HG03280 (cell line): ENCODE measurements around the gene EGFR.

ENCODE experiments used
- ATAC-seq: cut with Tn5 transposase; IDR thresholded peaks from one replicate; pipeline ENCODE4 v1.9.1; 2021; ENCODE audit warnings: mild to moderate bottlenecking, moderate library complexity; ENCODE audit not compliant: unreplicated experiment

Gene EGFR

DNA sequence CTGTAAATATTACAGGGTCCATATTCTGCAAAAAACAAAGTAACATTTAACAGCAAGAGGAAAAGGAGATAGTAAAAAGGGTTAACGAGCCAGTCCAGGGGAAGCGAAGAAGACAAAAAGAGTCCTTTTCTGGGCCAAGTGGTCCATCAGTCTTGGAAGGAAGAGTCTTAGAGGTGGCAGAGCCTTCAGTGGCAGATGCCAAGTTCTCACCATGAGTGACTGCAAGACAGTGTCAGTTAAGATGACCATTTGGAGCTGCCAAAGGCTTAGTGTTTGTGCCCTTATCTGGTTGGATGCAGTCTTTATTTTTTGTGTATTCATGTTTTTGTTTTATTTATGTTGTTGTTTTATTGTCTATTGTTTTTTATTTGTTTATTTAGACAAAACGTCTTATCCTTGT, 220.6 kb downstream of the EGFR start:
- ATAC-seq: no peak

DNA sequence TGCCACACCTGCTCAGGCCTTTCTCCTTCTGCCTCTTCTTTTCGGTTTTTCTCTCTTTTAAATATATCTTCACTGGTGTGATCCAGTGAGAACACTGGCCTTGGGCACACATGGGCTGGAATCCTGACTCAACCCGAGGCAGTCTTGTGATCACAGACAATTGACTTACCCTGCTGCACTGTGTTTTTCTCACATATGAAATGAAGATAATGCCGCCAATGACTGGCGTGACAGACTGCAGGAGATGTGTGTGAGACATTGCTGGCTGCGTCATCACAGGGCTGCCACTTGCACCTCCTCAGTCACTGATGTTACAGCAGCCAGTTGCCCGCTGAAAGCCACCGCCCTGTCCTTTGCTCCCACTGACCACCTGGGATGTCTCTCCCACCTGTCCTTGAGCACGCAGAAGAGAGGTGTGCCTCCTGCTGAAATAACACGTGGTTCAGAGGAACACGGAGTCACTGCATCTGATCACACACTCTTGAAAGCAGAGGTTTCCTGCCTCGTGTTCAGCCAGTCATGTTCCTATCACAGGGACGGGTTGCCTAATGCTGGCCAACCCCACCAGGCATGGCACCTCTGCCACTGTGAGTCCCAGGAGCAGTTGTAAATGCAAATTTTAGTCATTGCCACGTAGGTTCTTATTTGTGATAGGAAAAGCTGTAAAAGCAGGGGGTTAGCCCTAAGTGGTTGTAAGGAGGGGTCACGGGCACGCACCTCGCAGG, 221.8 kb downstream of the EGFR start:
- no peak for ATAC-seq

DNA sequence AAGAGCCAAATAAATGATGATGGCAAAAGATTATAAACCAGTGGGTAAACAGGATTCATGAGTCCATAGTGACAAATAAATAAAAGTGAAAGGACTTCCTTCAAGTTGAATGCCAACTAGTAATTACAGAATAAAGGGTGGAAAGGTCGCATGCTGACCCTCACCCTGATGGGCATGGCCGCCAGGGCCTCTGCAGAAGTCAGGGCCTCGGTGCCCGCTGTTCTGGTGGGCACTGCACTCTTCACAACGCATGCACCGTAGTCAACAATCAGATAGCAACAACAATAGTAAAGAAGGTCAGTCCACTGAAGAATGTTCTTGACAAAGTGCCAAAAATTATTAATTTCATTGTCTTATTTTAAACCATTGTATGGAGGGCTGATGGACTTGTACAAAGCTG, 223.1 kb downstream of the EGFR start:
- no peak for ATAC-seq

DNA sequence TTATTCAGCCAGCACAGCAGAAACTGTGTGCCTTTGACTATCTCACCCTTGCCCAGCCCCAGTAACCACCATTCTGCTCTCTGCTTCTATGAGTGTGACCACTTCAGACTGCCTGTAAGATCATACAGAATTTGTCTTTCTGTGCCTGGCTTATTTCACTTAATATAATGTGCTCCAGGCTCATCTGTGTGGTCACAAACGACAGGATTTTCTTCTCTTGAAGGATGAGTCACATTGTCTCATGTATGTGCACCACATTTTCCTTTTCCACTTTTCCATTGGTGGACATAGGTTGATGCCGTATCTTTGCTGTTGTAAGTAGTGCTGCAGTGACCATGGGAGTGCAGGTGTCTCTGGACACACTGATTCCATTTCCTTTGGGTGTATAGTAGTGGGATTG, 223.8 kb downstream of the EGFR start:
- no peak for ATAC-seq

DNA sequence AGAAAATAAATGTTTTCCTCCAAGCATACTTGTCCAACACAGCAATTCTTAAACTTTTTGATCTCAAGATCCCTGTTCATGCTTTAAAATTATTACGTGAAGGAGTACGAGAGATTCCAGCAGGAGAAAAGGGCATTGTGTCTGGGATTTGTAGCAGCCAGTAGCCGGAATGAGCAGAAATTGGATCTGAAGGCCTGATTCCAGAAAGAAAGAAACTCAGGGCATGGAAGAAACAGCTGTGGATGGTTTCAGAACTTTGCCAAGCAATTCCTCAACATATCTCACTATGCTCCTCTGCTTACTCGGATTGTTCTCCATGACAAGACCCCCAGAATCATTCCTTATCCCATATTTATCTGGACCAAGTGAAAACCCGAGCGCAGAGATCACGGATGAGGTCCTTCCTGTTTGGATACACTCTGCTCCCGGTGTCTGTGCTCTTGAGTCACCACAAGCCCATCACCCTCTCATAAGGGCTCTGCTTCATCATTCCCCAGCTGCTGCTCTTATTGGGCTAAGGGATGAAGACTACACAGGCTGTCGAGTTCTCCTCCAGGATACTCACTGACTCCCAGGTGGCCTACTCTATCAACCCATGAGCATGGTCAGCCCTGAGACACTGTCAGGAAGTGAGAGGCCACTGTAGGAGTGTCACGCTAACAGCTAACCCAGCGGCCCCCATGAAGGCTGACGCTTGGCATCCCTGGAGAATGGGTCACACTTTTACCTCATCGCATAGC, 225.4 kb downstream of the EGFR start:
- no peak for ATAC-seq

DNA sequence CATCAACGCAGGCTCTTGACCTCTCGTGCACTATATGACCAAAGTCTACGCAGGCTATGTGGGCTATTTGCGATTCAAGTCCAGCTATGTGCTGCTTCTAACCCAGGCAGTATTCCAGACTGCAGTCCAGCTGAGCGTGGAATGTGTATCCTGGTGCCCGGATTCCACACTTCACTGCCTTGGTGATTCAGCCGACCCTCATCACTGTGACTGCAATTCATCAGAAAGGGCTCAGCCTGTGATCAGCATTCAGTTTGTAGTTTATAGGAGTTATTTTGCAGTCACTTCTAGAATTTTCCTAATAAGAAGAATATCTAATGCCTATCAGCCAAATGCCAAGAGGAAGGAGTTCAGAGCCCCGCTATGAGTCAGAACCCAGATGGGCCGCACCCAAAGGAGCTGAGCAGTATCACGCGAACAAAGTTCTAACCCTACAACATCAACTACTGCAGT, 226.5 kb downstream of the EGFR start:
- no peak for ATAC-seq

DNA sequence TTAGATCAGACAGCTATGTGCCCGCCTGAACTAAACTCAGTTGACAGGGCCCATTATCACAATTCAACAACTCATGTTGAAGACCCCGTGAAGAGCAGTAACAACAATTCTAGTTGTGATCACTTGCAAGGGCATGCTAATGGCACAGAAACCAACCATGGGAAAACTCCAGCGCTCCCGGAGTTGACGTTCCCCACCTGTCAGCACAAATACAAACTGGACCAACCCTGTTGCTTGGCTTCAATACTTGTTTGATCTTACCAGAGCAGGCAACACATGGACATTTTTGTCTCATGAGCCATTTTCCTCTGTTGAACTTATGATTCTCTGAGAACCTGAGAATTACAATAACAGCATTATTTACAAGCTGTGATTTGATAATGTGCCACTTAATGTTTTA, 227.4 kb downstream of the EGFR start:
- ATAC-seq: no peak

DNA sequence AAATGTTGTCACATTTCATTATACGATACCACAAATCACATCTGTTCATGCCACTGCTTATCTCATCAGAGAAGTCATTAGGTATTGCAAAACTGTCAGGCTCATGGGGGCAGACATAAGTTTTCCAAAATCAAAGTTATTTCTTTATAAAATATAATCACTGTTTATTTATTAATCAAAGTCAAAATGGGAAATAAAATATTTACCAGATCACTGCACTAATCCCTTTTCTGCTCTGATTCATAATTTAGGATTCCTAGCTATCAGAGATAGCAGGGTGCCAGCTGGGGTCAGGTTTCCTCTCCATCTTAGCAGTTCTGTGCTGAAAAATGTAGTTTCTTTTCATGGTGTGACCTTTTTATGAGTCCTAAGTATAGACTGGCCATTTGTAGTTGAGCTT, 228.6 kb downstream of the EGFR start:
- ATAC-seq: no peak

DNA sequence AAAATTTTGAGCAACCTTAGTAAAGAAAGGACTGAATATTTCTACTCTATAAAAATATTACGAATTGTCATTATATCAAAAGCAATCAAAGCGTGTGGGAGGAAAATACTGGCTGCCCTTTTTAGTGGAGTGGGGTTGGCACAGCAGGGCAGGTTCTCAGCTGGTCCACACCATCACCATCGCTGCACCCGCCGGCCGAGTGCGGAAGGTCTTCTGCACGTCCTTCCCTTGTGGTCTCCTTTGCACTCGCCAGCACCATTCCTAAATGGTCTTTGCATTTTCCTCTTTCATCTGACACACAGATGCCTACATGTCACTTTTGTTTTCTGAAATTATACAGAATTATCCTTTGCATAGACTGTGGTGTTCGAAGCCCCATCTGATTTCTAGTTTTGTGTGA, 229.7 kb downstream of the EGFR start:
- ATAC-seq: no peak

DNA sequence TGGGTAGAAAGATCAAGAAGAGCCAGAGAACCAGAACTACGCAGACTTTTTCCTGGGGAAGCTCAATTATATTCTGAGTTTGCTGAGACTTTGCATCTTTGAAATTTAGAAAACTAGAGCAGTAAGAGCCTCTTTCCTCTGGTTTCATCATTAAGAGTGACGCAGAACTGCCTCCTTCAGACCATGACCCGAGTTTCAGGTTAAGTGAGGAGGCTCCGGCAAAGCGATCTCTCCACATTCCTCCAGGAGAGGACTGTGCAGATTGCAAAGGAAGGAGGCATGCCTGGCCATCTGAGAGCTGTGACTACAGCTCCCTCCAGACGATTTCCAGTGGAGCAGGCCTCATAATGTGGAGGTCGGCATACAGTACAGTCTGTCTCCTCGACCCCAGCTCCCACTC, 230.5 kb downstream of the EGFR start:
- ATAC-seq: no peak

DNA sequence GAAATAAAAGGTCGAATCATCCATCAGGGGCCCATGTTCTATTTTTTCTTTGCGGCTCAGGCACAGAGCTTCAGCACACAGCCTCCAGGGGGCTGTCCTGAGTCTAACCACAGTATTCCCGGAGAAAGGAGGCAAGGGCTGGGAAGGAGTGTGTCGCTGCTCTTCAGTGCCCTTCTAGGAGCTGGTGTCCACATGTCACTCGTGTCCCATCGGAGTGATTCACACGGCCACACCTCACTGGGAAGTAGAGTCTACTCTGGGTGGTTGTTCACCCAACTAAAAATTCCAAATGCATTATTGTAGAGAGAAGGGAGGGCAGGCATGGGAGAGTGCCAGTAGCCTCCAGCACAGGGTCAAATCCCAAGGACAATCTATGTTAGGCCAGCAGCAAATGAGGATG, 231.5 kb downstream of the EGFR start:
- ATAC-seq: no peak

DNA sequence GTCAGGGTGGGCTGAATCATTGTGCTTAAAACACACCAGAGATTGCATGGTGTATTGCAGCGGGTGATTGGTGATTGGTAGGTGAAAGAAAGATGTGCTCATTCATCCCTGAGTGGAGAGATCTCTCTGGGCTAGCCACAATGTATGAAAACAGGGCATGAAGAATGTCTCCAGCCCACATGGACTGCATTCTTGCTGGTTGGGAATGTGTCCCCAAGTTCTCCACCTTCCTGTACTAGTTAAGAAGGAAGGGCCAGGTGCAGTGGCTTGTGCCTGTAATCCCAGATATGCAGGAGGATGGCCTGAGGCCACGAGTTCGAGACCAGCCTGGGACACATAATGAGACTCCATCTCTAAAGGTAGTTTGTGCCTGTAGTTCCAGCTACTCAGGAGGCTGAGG, 232.5 kb downstream of the EGFR start:
- ATAC-seq: no peak

DNA sequence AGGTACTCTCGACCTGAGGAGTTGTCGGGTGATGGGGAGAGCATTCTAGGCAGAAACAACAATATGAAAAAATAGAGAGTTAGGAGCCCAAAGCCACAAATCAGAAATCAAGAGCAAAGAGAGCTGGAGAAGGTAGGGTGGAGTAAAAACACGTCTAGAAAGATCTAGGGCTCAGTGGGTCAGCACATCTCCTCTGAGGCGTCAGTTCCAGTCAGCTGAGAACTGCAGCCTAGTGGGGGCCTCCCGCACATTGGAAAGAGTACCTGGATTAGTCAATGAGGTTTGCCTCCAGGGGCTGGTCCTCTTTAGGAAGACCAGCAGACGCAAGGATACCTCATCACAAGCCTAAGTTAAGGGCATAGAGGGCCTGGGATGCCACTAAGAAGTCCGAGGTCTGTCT, 233.1 kb downstream of the EGFR start:
- no peak for ATAC-seq

DNA sequence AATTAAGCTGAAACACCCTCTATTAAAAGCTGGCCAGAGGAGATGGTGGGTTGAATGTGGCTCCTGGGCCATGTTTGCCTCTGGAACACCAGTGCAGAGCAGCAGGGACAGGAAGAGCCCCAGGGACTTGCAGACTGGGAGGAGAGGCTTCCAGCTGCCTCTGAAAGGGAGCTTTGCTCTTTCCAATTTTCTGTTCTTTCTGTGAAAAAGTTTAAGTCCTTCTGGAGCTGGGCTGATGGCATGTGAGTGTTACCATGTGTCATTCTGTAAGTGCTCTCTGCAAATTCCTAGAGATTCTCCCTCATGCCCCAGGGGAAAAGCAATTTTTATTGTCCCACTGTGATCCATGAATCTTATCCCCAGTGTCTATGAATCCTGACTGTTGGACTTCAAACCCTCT, 233.6 kb downstream of the EGFR start:
- no peak for ATAC-seq

DNA sequence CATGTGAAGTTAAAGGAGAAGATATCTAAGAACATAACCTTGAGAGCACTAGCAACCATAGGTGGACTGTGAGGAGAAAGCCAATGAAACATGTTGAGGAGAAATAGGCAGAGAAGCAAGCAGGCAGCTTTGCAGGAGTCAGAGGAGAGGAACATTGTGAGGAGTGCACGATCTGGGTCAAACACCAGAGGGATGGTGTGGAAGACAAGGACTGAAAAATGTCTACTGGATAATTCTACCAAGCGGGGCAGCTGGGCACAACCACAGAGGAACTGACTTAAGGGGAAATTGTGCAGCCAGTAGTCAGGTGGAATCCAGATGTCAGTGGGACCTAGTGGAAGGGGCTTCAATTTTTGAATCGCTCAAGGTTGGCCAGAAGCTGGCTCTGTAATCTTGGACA, 234.4 kb downstream of the EGFR start:
- no peak for ATAC-seq

DNA sequence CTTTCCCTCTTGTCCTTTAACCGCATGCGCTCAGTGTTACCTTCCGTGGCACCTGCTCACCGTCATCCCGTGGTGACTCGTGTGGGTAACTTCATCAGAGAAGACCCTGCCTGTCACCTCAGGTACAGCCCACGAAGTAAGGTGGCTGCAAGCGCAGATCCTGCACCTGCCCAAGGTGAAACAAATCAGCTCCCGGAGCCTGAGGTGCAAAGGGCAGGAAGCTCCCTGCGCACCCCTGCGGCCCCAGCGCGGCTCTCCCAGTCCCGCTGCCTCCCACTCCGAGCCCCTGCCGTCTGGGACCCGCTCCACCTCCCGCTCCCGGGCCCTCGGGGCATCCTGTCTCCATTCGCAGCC, 235.4 kb downstream of the EGFR start:
- ATAC-seq: no peak

DNA sequence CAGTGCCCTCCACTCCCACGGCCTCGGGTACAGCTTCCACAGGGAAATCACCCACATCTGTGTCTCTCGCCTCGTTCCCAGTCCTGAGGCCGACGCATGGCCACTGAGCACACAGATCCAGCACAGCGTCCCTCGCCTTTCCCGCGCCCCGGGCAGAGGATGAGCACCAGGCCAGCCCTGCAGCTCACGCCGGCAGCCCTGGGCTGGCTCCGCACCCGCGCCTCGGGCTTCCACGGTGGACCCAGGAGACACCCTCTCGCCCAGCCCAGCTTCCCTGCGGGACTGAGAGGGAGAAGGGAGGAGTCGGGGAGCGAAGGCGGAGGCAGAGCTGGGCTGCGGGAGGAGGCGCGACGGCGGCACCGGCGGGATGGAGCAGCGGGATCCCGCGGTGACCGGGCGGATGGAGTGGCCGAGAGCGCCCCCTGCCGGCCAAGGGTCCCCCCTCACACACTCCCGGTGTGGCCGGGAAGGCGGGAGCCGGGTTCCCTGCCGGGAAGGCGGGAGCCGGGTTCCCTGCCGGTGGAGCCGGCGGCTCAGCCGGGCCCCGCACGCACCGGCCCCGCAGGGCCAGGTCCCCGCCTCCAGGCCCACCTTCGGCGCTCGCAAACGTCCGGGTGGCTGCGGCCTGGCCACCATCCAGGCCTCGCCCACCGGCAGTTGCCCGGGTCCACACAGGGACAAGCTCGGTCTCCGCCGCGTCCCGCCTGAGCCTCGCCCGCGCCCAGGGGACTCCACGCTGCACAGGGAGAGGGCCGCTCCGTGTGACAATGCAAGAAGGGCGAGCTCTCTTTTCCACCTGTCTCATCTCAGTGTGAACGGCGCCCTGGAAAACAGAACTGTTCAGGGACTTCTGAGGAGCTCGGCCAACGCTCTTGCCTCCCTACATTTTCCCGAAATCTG, 236.0 kb downstream of the EGFR start:
- peak; percentile 69 for ATAC-seq

DNA sequence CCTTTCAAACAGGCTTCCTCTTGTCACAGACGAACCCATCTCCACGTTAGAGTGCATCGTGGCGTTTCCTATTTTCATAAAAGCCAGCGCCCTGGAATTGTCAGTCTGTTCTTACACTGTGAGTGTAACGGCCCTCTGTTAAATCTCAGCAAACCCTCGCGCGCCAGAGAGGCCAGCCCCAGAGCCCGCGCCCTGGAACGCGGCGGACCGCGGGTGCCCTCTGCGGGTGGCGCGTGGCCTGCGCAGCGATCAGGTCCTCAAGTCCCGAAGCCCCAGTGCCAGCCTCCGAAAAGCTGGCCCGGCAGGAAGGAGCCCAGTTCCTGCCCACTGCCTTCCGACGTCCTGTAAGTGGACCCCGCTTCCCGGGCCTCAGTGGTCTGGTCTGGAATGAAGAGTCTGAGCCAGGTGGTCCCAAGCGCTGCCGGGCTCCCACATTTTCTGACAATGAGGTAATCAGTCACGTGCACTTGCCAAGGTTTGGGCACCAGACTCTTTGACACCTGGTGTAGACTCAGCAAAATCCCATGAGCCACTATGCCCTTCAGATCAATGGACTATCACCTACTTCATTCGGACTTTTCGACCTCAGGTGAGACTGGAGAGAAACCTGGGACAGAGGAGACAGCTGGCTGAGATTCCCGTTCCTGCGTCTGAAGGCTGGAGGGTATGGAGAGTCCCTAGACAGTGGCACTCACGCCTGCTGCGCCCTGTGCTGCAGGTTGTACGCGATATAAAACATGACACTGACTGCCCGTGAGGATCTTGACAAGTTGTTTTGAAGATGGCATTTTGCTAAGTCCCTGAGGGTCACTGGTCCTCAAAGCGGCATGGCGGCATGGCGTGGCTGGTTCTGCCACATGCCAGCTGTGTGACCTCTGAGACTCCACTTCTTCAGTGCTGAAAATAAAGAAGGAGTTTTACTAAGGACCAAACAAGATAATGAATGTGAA, 237.0 kb downstream of the EGFR start:
- peak; percentile 89 for ATAC-seq

DNA sequence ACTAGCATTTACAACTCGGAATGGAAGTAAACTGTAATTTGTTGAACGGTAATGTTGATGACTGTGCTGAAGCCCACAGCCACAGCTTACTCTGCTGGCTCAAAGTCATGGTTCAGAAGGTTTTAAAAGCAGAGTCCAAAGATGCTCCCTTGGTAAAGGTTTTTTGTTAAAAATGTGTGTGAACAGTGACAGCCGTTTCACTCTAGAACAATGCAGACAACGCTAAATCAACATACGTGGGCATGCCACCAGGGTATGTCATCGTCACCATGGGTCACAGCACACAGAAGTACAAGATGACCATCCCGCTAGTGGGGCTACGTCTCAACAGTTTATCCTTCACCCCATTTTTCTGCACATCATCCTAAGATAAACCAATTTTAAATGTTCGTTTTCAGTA, 239.8 kb downstream of the EGFR start:
- no peak for ATAC-seq

DNA sequence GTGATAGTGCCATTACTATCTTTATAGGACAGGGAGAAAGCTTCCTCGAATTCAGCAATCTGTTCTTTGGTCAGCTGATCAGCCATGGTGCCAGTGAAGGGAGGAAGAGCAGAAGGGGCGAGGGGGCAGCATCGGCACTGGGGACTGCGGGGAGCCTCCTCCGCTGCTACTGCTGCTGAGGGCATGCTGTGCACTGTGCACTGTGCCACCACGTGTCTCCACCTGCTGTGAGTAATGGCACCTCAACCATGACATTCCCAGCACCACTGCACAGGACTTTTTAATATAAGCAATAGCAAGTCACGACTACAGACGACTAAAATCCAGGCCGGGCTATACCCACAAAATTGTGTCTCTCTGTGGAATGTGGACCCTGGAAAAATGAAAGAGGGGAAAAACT, 241.4 kb downstream of the EGFR start:
- no peak for ATAC-seq
